GM12875 (cell line): ENCODE measurements around the gene POC1A.

Source experiments
- H3K4me3 ChIP-seq: one replicate; pipeline ENCODE4 v1.5.1; 2011; ENCODE audit warnings: low read depth, low read length, control low read depth
- TF ChIP-seq, protein P1 (sequence below): IDR thresholded peaks from 2 replicates; pipeline ENCODE4 v1.5.1; 2011; ENCODE audit warnings: low read depth, mild to moderate bottlenecking, control low read depth, inconsistent platforms, low read length, moderate library complexity, borderline replicate concordance; ENCODE audit not compliant: insufficient read depth

POC1A gene

GRCh38 chr3:52070724-52071621 is 83.2 kb downstream of the POC1A start:
- TF ChIP-seq, protein P1, sequence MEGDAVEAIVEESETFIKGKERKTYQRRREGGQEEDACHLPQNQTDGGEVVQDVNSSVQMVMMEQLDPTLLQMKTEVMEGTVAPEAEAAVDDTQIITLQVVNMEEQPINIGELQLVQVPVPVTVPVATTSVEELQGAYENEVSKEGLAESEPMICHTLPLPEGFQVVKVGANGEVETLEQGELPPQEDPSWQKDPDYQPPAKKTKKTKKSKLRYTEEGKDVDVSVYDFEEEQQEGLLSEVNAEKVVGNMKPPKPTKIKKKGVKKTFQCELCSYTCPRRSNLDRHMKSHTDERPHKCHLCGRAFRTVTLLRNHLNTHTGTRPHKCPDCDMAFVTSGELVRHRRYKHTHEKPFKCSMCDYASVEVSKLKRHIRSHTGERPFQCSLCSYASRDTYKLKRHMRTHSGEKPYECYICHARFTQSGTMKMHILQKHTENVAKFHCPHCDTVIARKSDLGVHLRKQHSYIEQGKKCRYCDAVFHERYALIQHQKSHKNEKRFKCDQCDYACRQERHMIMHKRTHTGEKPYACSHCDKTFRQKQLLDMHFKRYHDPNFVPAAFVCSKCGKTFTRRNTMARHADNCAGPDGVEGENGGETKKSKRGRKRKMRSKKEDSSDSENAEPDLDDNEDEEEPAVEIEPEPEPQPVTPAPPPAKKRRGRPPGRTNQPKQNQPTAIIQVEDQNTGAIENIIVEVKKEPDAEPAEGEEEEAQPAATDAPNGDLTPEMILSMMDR, result no peak
- H3K4me3 ChIP-seq, result no peak overlapping the region

GRCh38 chr3:52069855-52070254 is 84.4 kb downstream of the POC1A start:
- H3K4me3 ChIP-seq, result no peak overlapping the region
- TF ChIP-seq, protein P1, result no peak

DNA sequence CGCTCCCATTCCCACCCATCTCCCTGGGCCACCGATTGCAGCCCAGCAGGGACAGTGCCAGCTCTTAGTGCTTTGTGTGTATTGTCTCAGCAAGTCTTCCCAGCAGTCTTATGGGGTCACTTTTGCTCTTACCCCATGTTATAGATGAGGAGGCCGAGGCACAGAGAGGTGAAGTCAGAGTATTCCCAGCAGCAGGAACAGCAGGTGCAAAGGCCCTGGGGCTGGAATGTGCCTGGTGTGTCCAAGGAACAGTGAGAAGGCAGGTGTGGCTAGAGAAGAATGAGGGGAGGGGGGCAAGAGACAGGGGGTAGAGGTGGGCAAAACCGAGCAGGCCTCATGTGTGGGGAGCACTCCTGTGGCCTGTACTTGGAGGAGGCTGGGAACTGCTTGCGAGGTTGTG is 85.1 kb downstream of the POC1A start:
- H3K4me3 ChIP-seq, result no peak overlapping the region

GRCh38 chr3:52068730-52069129 is 85.5 kb downstream of the POC1A start:
- TF ChIP-seq, protein P1, result no peak

More for the DNA sequence above, 85.1 kb downstream of the POC1A start:
- TF ChIP-seq, protein P1, result no peak

GRCh38 chr3:52068055-52068571 is 86.1 kb downstream of the POC1A start:
- TF ChIP-seq, protein P1, result no peak
- no peak overlapping the region for H3K4me3 ChIP-seq

More at GRCh38 chr3:52068730-52069129, 85.5 kb downstream of the POC1A start:
- no peak overlapping the region for H3K4me3 ChIP-seq

DNA sequence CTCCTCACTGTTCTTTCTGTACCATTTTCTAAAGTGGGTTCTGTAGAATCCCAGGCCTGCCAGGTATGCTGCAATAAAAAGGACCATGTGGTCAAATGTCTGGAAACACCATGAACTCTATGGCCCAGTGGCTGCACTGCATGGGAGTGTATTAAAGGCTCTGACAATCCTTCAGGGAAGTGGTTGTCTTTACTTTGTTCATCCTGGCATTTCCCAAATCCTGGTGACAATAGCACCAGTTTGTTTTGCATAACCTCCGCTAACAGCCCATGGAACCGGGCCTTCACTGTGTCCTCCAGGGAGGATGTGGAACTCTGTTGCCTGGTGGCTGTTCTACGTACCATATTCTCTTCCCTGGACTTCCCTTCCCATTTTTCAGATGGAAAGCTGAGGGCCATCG is 86.7 kb downstream of the POC1A start:
- TF ChIP-seq, protein P1, result no peak
- no peak overlapping the region for H3K4me3 ChIP-seq

DNA sequence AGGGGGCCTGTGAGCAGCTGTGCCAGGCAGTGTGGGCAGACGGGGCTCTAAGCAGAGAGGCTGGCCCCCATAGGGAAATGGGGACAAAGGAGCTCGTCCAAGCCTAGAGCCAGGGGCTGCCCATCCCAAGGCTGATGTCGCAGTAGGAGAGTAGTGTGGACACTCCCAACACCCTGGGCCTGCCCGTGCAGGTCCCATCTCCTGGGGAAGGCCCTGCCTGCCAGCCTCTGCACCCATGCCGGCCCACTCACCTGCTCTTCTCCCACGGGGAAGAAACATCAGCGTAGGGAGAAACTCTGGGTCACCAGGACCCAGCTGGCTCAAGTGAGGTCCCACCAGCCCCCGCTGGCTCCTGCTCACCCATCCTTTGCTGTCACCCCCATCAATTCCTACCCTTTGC is 87.2 kb downstream of the POC1A start:
- TF ChIP-seq, protein P1, result no peak

More for the DNA sequence above, 87.2 kb downstream of the POC1A start:
- H3K4me3 ChIP-seq, result no peak overlapping the region
